Upper lobe of left lung (tissue), 6 donors: ENCODE results near the gene MCF2L2. TPM values are rescaled to one million over a fixed set of nuclear protein-coding genes. Genes with fewer than 3 reads are reported as not detected.

ENCODE experiments used
- ATAC-seq, 2 donors: fragments of 200-7000 bp; cut with Tn5 transposase; one replicate each; pipeline ENCODE4 v1.9.1; 2022; ENCODE audit warnings: mild to moderate bottlenecking in 2 of 2, moderate library complexity in 2 of 2; ENCODE audit not compliant: low FRiP score in 2 of 2
- DNase-seq, 2 donors: peaks; one replicate each; pipeline ENCODE4 v3.0.0-alpha.2; 2019 to 2020
- H3K27ac ChIP-seq, 4 donors: fragments of 200-600 bp; sonication (generic); one replicate each; pipeline ENCODE4 v1.5.1; 2016 to 2019
- H3K27me3 ChIP-seq, 4 donors: fragments of 200-600 bp; sonication (generic); one replicate each; pipeline ENCODE4 v1.5.1; 2017 to 2019
- H3K36me3 ChIP-seq, 4 donors: fragments of 200-600 bp; sonication (generic); one replicate each; pipeline ENCODE4 v1.5.1; 2016 to 2019
- H3K4me1 ChIP-seq, 4 donors: fragments of 200-600 bp; sonication (generic); one replicate each; pipeline ENCODE4 v1.5.1; 2018 to 2019
- H3K4me3 ChIP-seq, 4 donors: fragments of 200-600 bp; sonication (generic); one replicate each; pipeline ENCODE4 v1.5.1; 2017 to 2019; ENCODE audit warnings: mild to moderate bottlenecking in 2 of 4, moderate library complexity in 1 of 4
- H3K9me3 ChIP-seq, 4 donors: fragments of 200-600 bp; sonication (generic); one replicate each; pipeline ENCODE4 v1.5.1; 2018 to 2019
- EP300 ChIP-seq, 4 donors: sonication (generic); formaldehyde crosslinking; IDR thresholded peaks; one replicate each; pipeline ENCODE4 v1.5.1; 2017; ENCODE audit warnings: antibody characterized with exemption in 4 of 4, control low read depth in 2 of 4
- POLR2A ChIP-seq, 4 donors: fragments of 450-650 bp; IDR thresholded peaks; one replicate each; pipeline ENCODE4 v1.5.1; 2016 to 2017; ENCODE audit warnings: antibody characterized with exemption in 4 of 4, mild to moderate bottlenecking in 2 of 4
- POLR2AphosphoS5 ChIP-seq, 2 donors: sonication (generic); formaldehyde crosslinking; IDR thresholded peaks; one replicate each; pipeline ENCODE4 v1.5.1; 2017; ENCODE audit warnings: antibody characterized with exemption in 2 of 2
- WGBS, 2 donors: methylation state at CpG; one replicate each; pipeline ENCODE4 v1.1.5; 2017 to 2018; 5-methylcytosine and 5-hydroxymethylcytosine counted together
- total RNA-seq, 6 donors: library from RNA; depleted of rRNA in 4 of 6; stranded (reverse); fragments of >200 nt in 4 of 6; gene quantifications; one replicate each; pipeline versions ENCODE4 v1.1.0 to v1.2.1, GENCODE V29; 2016 to 2021
- TF ChIP-seq, protein P1 (sequence below), 6 experiments: fragments of 450-650 bp in 4 of 6; fragments of 200-600 bp in 2 of 6; sonication (generic) in 2 of 6; IDR thresholded peaks; one replicate each; pipeline ENCODE4 v1.5.1; 2016 to 2019; ENCODE audit warnings: antibody characterized with exemption in 6 of 6
- donor health status: DM: no; HTN: no; CAD: no; lungs with moderate emphysema.
- donor health status: DM: no; HTN: yes; CAD: no; lungs with severe emphysema.

The MCF2L2 gene
- total RNA-seq, 6 donors from 2014 or later: 0.22 to 2.0 (median 1.2) TPM

DNA sequence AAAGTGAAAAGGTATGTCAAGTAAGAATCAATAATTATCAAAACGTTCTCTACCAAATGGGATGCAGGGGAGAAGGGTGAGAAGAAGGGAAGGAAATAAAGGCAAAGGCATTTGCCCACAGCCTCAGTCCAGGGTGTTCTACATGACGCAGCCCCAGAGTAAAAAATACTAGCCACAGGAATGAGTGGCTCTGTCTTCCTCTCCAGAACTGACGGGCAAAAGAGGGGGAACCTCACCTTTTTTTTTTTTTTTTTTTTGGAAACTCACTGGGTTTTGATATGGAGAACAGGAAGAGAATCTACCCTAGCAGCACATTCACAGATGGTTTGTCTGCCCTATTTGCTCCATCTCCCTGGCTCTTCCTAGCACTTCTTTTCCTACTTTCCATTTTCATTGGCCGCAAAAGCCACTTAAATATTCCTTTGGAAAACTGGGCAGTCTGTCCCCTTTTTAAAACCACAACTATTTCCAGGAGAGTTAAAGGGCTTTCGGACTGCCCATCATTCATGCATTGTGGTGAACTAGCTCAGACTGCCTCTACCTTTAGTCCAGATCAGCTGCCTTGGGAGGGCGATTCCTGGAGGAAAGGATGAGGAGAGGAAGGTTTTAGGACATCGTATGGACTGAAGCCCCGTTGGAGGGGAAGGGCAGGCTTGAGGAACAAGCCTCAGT is 147.2 kb downstream of the MCF2L2 start:
- Histone ChIP-seq H3K4me3 (no peak overlapping the region), H3K27ac (no peak overlapping the region), H3K4me1 (peaks cover 10 to 13% (median 11%) of the 10 kb centered on the region in 4 donors), H3K36me3 (no peaks in the 10 kb centered on the region), H3K27me3 (no peaks in the 10 kb centered on the region), H3K9me3 (no peaks in the 10 kb centered on the region)
- TF ChIP-seq, protein P1, sequence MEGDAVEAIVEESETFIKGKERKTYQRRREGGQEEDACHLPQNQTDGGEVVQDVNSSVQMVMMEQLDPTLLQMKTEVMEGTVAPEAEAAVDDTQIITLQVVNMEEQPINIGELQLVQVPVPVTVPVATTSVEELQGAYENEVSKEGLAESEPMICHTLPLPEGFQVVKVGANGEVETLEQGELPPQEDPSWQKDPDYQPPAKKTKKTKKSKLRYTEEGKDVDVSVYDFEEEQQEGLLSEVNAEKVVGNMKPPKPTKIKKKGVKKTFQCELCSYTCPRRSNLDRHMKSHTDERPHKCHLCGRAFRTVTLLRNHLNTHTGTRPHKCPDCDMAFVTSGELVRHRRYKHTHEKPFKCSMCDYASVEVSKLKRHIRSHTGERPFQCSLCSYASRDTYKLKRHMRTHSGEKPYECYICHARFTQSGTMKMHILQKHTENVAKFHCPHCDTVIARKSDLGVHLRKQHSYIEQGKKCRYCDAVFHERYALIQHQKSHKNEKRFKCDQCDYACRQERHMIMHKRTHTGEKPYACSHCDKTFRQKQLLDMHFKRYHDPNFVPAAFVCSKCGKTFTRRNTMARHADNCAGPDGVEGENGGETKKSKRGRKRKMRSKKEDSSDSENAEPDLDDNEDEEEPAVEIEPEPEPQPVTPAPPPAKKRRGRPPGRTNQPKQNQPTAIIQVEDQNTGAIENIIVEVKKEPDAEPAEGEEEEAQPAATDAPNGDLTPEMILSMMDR (IDR thresholded peaks at IDR 0.05): no peak
- no peak for TF ChIP-seq EP300 (IDR thresholded peaks at IDR 0.05)
- no peak for TF ChIP-seq POLR2A (IDR thresholded peaks at IDR 0.05)
- TF ChIP-seq POLR2AphosphoS5 (IDR thresholded peaks at IDR 0.05): no peak
- no peak for DNase-seq
- no peak for ATAC-seq
- 79 to 80% methylated on average over 8 of the region's 8 CpGs for WGBS, 2 donors

DNA sequence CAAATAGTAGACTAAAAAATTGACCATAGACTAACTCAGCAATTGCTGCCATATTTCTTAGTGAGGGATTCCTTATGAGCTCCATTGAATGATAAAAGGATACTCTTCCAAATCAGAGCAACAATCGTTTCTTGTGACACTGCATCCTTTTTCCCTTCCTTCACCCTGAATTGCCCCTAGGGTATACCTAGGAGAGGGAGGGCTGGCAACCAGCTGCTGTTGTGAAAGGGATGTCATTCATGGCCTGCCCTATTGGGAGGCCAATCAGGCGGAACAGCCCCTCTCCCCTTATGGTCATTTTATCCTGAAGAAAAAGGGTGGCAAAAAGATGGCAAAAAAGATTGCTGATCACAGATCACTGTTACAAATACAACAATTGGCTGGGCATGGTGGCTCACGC is 149.0 kb downstream of the MCF2L2 start:
- Histone ChIP-seq H3K27me3 (no peaks in the 10 kb centered on the region), H3K4me3 (no peak overlapping the region), H3K9me3 (no peaks in the 10 kb centered on the region), H3K36me3 (no peaks in the 10 kb centered on the region), H3K27ac (no peak overlapping the region), H3K4me1 (peaks cover 10 to 13% (median 12%) of the 10 kb centered on the region in 4 donors)
- DNase-seq (no peak), ATAC-seq (no peak)
- no peak for TF ChIP-seq POLR2A (IDR thresholded peaks at IDR 0.05)
- TF ChIP-seq, protein P1 (IDR thresholded peaks at IDR 0.05): no peak
- WGBS, 2 donors: 90 to 94% methylated on average over 3 of the region's 3 CpGs

GRCh38 chr3:183278479-183279088 is 149.8 kb downstream of the MCF2L2 start:
- Histone ChIP-seq H3K27me3 (no peaks in the 10 kb centered on the region), H3K4me1 (peaks cover 10 to 13% (median 12%) of the 10 kb centered on the region in 4 donors), H3K36me3 (no peaks in the 10 kb centered on the region), H3K9me3 (no peaks in the 10 kb centered on the region), H3K4me3 (no peak overlapping the region), H3K27ac (no peak overlapping the region)
- DNase-seq: no peak
- WGBS, 2 donors: 89 to 91% methylated on average over 4 of the region's 4 CpGs
- ATAC-seq: no peak
- TF ChIP-seq POLR2A (IDR thresholded peaks at IDR 0.05) (no peak), POLR2AphosphoS5 (IDR thresholded peaks at IDR 0.05) (no peak), EP300 (IDR thresholded peaks at IDR 0.05) (no peak)
- TF ChIP-seq, protein P1 (IDR thresholded peaks at IDR 0.05): no peak

DNA sequence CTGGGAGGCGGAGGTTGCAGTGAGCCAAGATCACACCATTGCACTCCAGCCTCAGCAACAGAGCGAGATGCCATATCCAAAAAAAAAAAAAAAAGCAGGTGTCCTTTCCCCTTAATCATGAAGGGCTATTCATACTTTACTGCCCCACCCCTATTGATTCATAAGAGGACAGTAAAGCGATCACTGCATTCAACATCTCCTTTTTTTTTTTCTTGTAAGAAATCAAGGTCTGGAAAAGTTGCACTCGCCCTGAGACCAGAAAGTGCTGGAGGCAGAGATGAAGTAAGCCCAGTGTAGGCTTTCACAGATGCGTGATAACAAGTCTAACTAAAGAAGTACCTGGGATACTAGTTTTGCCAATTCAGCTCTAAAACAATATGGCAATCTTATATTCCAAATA is 151.2 kb downstream of the MCF2L2 start:
- peaks cover 10 to 19% (median 14%) of the 10 kb centered on the region in 4 donors for H3K4me1 ChIP-seq
- whole genome bisulfite sequencing, 2 donors: 96 to 97% methylated on average over 5 of the region's 5 CpGs
- DNase-seq (no peak), ATAC-seq (no peak)
- no peak for TF ChIP-seq EP300 (IDR thresholded peaks at IDR 0.05)
- TF ChIP-seq, protein P1 (IDR thresholded peaks at IDR 0.05): no peak
- no peak for TF ChIP-seq POLR2AphosphoS5 (IDR thresholded peaks at IDR 0.05)
- no peak for TF ChIP-seq POLR2A (IDR thresholded peaks at IDR 0.05)
- H3K36me3 ChIP-seq: no peaks in the 10 kb centered on the region
- H3K27ac ChIP-seq: no peak overlapping the region
- H3K9me3 ChIP-seq: no peaks in the 10 kb centered on the region
- no peak overlapping the region for H3K4me3 ChIP-seq
- H3K27me3 ChIP-seq: no peaks in the 10 kb centered on the region
